SK-N-SH (cell line): ENCODE results near the gene ZNF512B. TPM values are rescaled to one million over a fixed set of nuclear protein-coding genes. Genes with fewer than 3 reads are reported as not detected.

ENCODE experiments used
- CTCF ChIA-PET: fragments of 300-600, 350-600 bp; formaldehyde crosslinking; extraction: SDS; loops from one replicate; lab custom pipeline; 2021; lab: Yijun Ruan, JAX
- POLR2A ChIA-PET: fragments of 350-600 bp; sonication (Branson Sonifier 250); formaldehyde crosslinking; extraction: SDS; loops from one replicate; lab custom pipeline; 2020; ENCODE audit warnings: antibody characterized with exemption, inconsistent platforms; lab: Yijun Ruan, JAX
- DNase-seq: peaks from one replicate; pipeline ENCODE4 v3.0.0; 2012
- H2AFZ ChIP-seq: fragments of 200-600 bp; sonication (generic); 2 replicates; pipeline ENCODE4 v1.8.1; 2016; ENCODE audit warnings: antibody characterized with exemption, mild to moderate bottlenecking, low read depth
- H3F3A ChIP-seq: fragments of 200-600 bp; sonication (generic); replicated peaks from 2 replicates; pipeline ENCODE3; 2016; ENCODE audit warnings: antibody characterized with exemption, mild to moderate bottlenecking; ENCODE audit not compliant: insufficient read depth
- H3K27ac ChIP-seq, 2 experiments: fragments of 200-500 bp in 1 of 2; fragments of 200-600 bp in 1 of 2; sonication (Bioruptor generic) in 1 of 2; sonication (generic), shearing (Covaris generic) in 1 of 2; 2 replicates each; pipeline versions ENCODE4 v1.5.1 to v1.6.1; 2014 to 2016; ENCODE audit warnings: low read depth in 2 of 2, inconsistent platforms in 1 of 2, low read length in 1 of 2, mild to moderate bottlenecking in 1 of 2, mixed read lengths in 1 of 2
- H3K27me3 ChIP-seq: fragments of 200-600 bp; sonication (generic), shearing (Covaris generic); 2 replicates; pipeline ENCODE4 v1.6.1; 2016; ENCODE audit warnings: mixed run types; ENCODE audit not compliant: insufficient read depth
- H3K36me3 ChIP-seq, 2 experiments: fragments of 200-500 bp in 1 of 2; fragments of 200-600 bp in 1 of 2; sonication (Bioruptor generic) in 1 of 2; sonication (generic) in 1 of 2; replicated peaks in 1 of 2; 2 replicates each; pipeline versions ENCODE3 to v1.5.1; 2014 to 2016; ENCODE audit warnings: low read length in 1 of 2, mild to moderate bottlenecking in 1 of 2; ENCODE audit not compliant: insufficient read depth in 2 of 2, control insufficient read depth in 1 of 2
- H3K4me1 ChIP-seq, 2 experiments: fragments of 200-500 bp in 1 of 2; fragments of 200-600 bp in 1 of 2; sonication (Bioruptor generic) in 1 of 2; sonication (generic), shearing (Covaris generic) in 1 of 2; 2 replicates each; pipeline versions ENCODE4 v1.5.1 to v1.6.1; 2014 to 2016; ENCODE audit warnings: low read depth in 1 of 2, low read length in 1 of 2, mixed run types in 1 of 2; ENCODE audit not compliant: insufficient read depth in 2 of 2, control insufficient read depth in 1 of 2
- H3K4me2 ChIP-seq: fragments of 200-600 bp; sonication (generic), shearing (Covaris generic); 2 replicates; pipeline ENCODE4 v1.6.1; 2017; ENCODE audit warnings: mixed run types
- H3K4me3 ChIP-seq, 2 experiments: fragments of 200-500 bp in 1 of 2; fragments of 200-600 bp in 1 of 2; sonication (Bioruptor generic) in 1 of 2; sonication (generic), shearing (Covaris generic) in 1 of 2; 2 replicates each; pipeline versions ENCODE4 v1.5.1 to v1.8.1; 2014 to 2016; ENCODE audit warnings: low read depth in 2 of 2, inconsistent platforms in 1 of 2, low read length in 1 of 2, mild to moderate bottlenecking in 1 of 2, mixed read lengths in 1 of 2, moderate library complexity in 1 of 2
- H3K79me2 ChIP-seq: fragments of 200-600 bp; sonication (generic); 2 replicates; pipeline ENCODE4 v1.8.1; 2017; ENCODE audit warnings: mild to moderate bottlenecking; ENCODE audit not compliant: insufficient read depth
- H3K9ac ChIP-seq: fragments of 200-600 bp; sonication (generic); 2 replicates; pipeline ENCODE4 v1.6.1; 2017; ENCODE audit warnings: mixed run types
- H3K9me2 ChIP-seq: fragments of 200-600 bp; sonication (generic); 2 replicates; pipeline ENCODE4 v1.6.1; 2017; ENCODE audit warnings: mixed run types
- H3K9me3 ChIP-seq: fragments of 200-600 bp; sonication (generic); 2 replicates; pipeline ENCODE4 v1.6.1; 2017; ENCODE audit warnings: mixed run types, mild to moderate bottlenecking, moderate library complexity
- H4K20me1 ChIP-seq: fragments of 200-600 bp; sonication (generic); 2 replicates; pipeline ENCODE4 v1.6.1; 2017; ENCODE audit warnings: mild to moderate bottlenecking, mixed run types; ENCODE audit not compliant: insufficient read depth
- CHD2 ChIP-seq: fragments of 150-350 bp; IDR thresholded peaks from 2 replicates; pipeline ENCODE4 v1.6.1; 2018; ENCODE audit warnings: low read length; ENCODE audit not compliant: partially characterized antibody
- CTCF ChIP-seq: fragments of 200-600 bp; sonication (generic); IDR thresholded peaks from 2 replicates; pipeline ENCODE4 v1.6.1; 2017; ENCODE audit warnings: antibody characterized with exemption, mild to moderate bottlenecking, moderate library complexity
- ELF1 ChIP-seq: IDR thresholded peaks from 2 replicates; pipeline ENCODE4 v1.4.0; 2012
- EP300 ChIP-seq, 2 experiments: IDR thresholded peaks; 2 replicates each; pipeline versions ENCODE4 v1.4.0 to v1.6.1; 2012; ENCODE audit warnings: borderline replicate concordance in 1 of 2, low read depth in 1 of 2, low read length in 1 of 2
- EZH2phosphoT487 ChIP-seq: fragments of 200-600 bp; sonication (generic); IDR thresholded peaks from 2 replicates; pipeline ENCODE4 v1.6.1; 2017; ENCODE audit warnings: low read depth, mixed run types, mild to moderate bottlenecking, antibody characterized with exemption, moderate library complexity, borderline replicate concordance
- FOSL2 ChIP-seq: IDR thresholded peaks from 2 replicates; pipeline ENCODE4 v1.4.0; 2012; ENCODE audit warnings: low read depth, mild to moderate bottlenecking, moderate library complexity, borderline replicate concordance
- GABPA ChIP-seq: IDR thresholded peaks from 2 replicates; pipeline ENCODE4 v1.4.0; 2012; ENCODE audit warnings: low read depth, mild to moderate bottlenecking
- GATA2 ChIP-seq: sonication (generic); formaldehyde crosslinking; IDR thresholded peaks from 2 replicates; pipeline ENCODE4 v1.5.0; 2020; ENCODE audit warnings: mild to moderate bottlenecking, missing genetic modification reagents
- IRF3 ChIP-seq: fragments of 150-350 bp; IDR thresholded peaks from 2 replicates; pipeline ENCODE4 v1.6.1; 2016; ENCODE audit warnings: mild to moderate bottlenecking, low read depth, low read length
- MAX ChIP-seq: IDR thresholded peaks from 2 replicates; pipeline ENCODE4 v1.4.0; 2012; ENCODE audit warnings: low read depth
- MXI1 ChIP-seq: IDR thresholded peaks from 2 replicates; pipeline ENCODE4 v1.6.1; 2012; ENCODE audit warnings: mild to moderate bottlenecking, low read depth, low read length, improper control_type of control experiment
- NFIC ChIP-seq: IDR thresholded peaks from 2 replicates; pipeline ENCODE4 v1.4.0; 2012; ENCODE audit warnings: borderline replicate concordance
- NRF1 ChIP-seq: IDR thresholded peaks from 2 replicates; pipeline ENCODE4 v1.6.1; 2012; ENCODE audit warnings: low read depth, mild to moderate bottlenecking, low read length
- RAD21 ChIP-seq: IDR thresholded peaks from 2 replicates; pipeline ENCODE4 v1.6.1; 2012; ENCODE audit warnings: mild to moderate bottlenecking, low read length
- RCOR1 ChIP-seq: fragments of 150-350 bp; IDR thresholded peaks from 2 replicates; pipeline ENCODE4 v1.6.1; 2017; ENCODE audit warnings: antibody characterized with exemption, low read length
- REST ChIP-seq: IDR thresholded peaks from 2 replicates; pipeline ENCODE4 v1.6.1; 2012; ENCODE audit warnings: mild to moderate bottlenecking, low read depth, low read length, moderate library complexity
- RXRA ChIP-seq: IDR thresholded peaks from 2 replicates; pipeline ENCODE4 v1.4.0; 2012; ENCODE audit warnings: low read depth, mild to moderate bottlenecking, borderline replicate concordance
- SIN3A ChIP-seq: IDR thresholded peaks from 2 replicates; pipeline ENCODE4 v1.6.1; 2012; ENCODE audit warnings: low read depth, mild to moderate bottlenecking, low read length, moderate library complexity, borderline replicate concordance
- USF1 ChIP-seq: IDR thresholded peaks from 2 replicates; pipeline ENCODE4 v1.4.0; 2012; ENCODE audit warnings: low read depth, borderline replicate concordance
- USF2 ChIP-seq: fragments of 150-350 bp; IDR thresholded peaks from 2 replicates; pipeline ENCODE4 v1.6.1; 2017; ENCODE audit warnings: antibody characterized with exemption, low read length, low read depth, borderline replicate concordance
- WGBS: methylation state at CpG from one replicate; pipeline ENCODE4 v1.1.6; 2017; ENCODE audit warnings: low lambda C conversion rate; 5-methylcytosine and 5-hydroxymethylcytosine counted together
- polyA plus RNA-seq, 3 experiments: library from polyadenylated mRNA; depleted of rRNA; stranded (reverse); fragments of >200 nt; gene quantifications; 2 replicates each; pipeline ENCODE4 v1.2.3, GENCODE V29; 2012

ZNF512B gene
- polyA plus RNA-seq, 1 of the 3 experiments (the other 2 are of a cell fraction), result 11.8 TPM

- TF ChIP-seq RAD21 (peak; percentile 91), REST (no peak), GATA2 (CRISPR knock-in tag) (no peak), USF2 (no peak), SIN3A (peak; percentile 47; the same call in 1 of the 2 replicates)
Observed at GRCh38 chr20:63973636-63974401, 4.1 kb upstream of the ZNF512B start (continued).

GRCh38 chr20:63973160-63973479 lies 3.4 kb upstream of the ZNF512B start:
- H2AFZ ChIP-seq, result no peak overlapping the region
- no peaks in the 10 kb centered on the region for H4K20me1 ChIP-seq
- H3K79me2 ChIP-seq, result peaks cover 12% of the 10 kb centered on the region
- H3K4me2 ChIP-seq, result no peak overlapping the region
- H3K9me2 ChIP-seq, result no peaks in the 10 kb centered on the region
- H3F3A ChIP-seq, result peaks cover 2% of the 10 kb centered on the region
- peaks cover 10 to 19% of the 10 kb centered on the region in 2 experiments; a peak in 3 of 4 replicates for H3K4me1 ChIP-seq
- H3K27me3 ChIP-seq, result no peaks in the 10 kb centered on the region
- CTCF ChIA-PET, result interaction anchor here (0.6 to 4.5 kb wide), 51 partner anchors 9 to 503 kb away, joined by 3 to 44 read pairs (median 4); partner anchors contain the start of genes OPRL1, PTK6, RGS19 and TPD52L2
- no peak for DNase-seq
- POLR2A ChIA-PET, result no interaction called here
- H3K27ac ChIP-seq, result no peak overlapping the region
- 95% methylated on average over 3 of the region's 3 CpGs for WGBS
- no peaks in the 10 kb centered on the region for H3K9me3 ChIP-seq
- peaks cover 0 to 2% of the 10 kb centered on the region in 2 experiments for H3K36me3 ChIP-seq
- H3K9ac ChIP-seq, result no peak overlapping the region
- H3K4me3 ChIP-seq, result no peak overlapping the region
- TF ChIP-seq MAX, result no peak
- TF ChIP-seq RAD21, result no peak
- no peak for TF ChIP-seq RCOR1
- no peak for TF ChIP-seq GATA2 (CRISPR knock-in tag)
- no peak for TF ChIP-seq USF1
- TF ChIP-seq USF2, result no peak
- TF ChIP-seq EZH2phosphoT487, result no peak
- TF ChIP-seq ELF1, result no peak
- TF ChIP-seq MXI1, result no peak
- no peak for TF ChIP-seq EP300 (IDR thresholded peaks at IDR 0.05; ENCODE audit: borderline replicate concordance in 1 of 2, low read depth in 1 of 2, low read length in 1 of 2)
- no peak for TF ChIP-seq CHD2
- no peak for TF ChIP-seq GABPA
- no peak for TF ChIP-seq NRF1
- no peak for TF ChIP-seq FOSL2
- TF ChIP-seq CTCF, result no peak
- no peak for TF ChIP-seq IRF3
- no peak for TF ChIP-seq NFIC
- TF ChIP-seq RXRA, result no peak
